Measurements from ENCODE around the gene CABP4. TPM values are rescaled to one million over a fixed set of nuclear protein-coding genes. Genes with fewer than 3 reads are reported as not detected.

The CABP4 gene
- total RNA-seq, 6 donors from 2014 or later, result 1.5 to 4.7 (median 2.3) TPM

DNA sequence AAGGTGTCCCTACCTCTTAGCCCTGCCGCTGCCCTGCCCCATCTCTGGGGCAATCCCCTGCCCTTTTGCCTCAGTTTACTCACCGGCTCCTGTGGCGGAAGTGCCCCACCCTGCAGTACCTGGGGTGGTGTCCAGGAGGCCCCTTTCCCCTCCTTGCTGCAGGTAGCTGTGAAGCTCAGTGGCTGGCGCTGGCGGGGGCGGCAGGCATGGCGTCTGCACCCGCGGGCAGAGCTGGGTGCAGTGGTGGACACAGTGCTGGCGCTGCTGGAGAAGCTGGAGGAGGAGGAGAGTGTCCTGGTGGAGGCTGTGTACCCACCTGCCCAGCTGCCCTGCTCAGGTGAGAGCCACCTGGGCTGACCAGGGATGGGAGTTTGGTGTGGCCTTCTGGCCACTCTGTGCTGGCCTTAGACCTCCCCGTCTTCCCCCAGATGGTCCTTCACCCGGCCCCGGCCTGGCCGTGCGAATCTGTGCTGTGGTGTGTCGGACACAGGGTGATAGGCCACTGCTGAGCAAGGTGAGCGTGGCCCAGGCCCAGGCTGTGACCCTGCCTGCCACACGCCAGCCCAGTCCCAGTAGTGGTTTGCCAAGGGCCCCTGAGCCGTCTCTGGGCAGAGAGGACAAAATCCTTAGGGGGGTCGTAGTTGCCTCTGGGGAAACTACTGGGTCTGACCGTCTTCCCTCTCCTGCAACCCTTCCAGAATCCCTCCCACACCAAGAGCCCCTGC lies 35.7 kb upstream of the CABP4 start:
- ATAC-seq (ENCODE audit: low FRiP score in 2 of 2) (no peak), DNase-seq (peak in 1 of 2 donors; percentile 81)
- 96 to 98% methylated on average over 16 to 18 of the region's 21 CpGs for WGBS, 2 donors
- no peak for TF ChIP-seq POLR2AphosphoS5 (IDR thresholded peaks at IDR 0.05)
- TF ChIP-seq, protein P1, sequence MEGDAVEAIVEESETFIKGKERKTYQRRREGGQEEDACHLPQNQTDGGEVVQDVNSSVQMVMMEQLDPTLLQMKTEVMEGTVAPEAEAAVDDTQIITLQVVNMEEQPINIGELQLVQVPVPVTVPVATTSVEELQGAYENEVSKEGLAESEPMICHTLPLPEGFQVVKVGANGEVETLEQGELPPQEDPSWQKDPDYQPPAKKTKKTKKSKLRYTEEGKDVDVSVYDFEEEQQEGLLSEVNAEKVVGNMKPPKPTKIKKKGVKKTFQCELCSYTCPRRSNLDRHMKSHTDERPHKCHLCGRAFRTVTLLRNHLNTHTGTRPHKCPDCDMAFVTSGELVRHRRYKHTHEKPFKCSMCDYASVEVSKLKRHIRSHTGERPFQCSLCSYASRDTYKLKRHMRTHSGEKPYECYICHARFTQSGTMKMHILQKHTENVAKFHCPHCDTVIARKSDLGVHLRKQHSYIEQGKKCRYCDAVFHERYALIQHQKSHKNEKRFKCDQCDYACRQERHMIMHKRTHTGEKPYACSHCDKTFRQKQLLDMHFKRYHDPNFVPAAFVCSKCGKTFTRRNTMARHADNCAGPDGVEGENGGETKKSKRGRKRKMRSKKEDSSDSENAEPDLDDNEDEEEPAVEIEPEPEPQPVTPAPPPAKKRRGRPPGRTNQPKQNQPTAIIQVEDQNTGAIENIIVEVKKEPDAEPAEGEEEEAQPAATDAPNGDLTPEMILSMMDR (IDR thresholded peaks at IDR 0.05), result no peak
- TF ChIP-seq POLR2A (IDR thresholded peaks at IDR 0.05), result no peak
- no peak for TF ChIP-seq EP300 (IDR thresholded peaks at IDR 0.05)
- Histone ChIP-seq H3K4me3 (no peak overlapping the region), H3K9me3 (no peaks in the 10 kb centered on the region), H3K36me3 (no peaks in the 10 kb centered on the region), H3K4me1 (peaks cover 47 to 63% (median 50%) of the 10 kb centered on the region in 4 donors), H3K27me3 (peaks cover 0 to 3% (median 0%) of the 10 kb centered on the region in 4 donors), H3K27ac (peak overlapping the region; percentile 83 to 90 (median 88))

DNA sequence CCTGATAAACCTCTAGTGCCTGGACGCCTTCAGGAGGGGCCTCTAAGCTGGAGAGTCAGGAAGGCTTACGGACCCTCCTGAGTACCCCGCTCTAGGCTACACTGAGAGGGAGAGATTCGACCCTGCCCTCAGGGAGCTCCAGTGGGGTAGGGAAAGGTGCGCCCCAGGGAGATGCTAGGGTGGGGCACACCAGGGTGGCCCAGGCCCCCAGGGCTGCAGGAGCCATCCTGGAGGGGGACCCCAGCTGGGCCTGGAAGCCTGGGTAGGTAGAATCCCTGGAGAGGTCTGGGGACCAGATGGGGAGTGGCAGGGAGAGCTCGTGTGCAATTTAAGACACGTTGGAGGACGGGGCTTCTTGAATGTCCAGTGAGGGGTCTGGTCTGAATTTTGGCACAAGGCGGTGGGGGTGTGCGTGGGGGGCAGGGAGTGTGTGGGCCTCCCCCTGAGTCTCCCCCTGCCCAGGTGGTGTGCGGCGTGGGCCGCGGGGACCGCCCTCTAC lies 35.0 kb upstream of the CABP4 start:
- ATAC-seq (ENCODE audit: low FRiP score in 2 of 2) (no peak), DNase-seq (no peak)
- Histone ChIP-seq H3K4me3 (peak overlapping the region; percentile 18 to 82 (median 65)), H3K27me3 (peaks cover 0 to under 1% (median 0%) of the 10 kb centered on the region in 4 donors), H3K4me1 (peaks cover 43 to 57% (median 45%) of the 10 kb centered on the region in 4 donors), H3K36me3 (no peaks in the 10 kb centered on the region), H3K9me3 (no peaks in the 10 kb centered on the region), H3K27ac (peak overlapping the region; percentile 83 to 90 (median 88))
- WGBS, 2 donors, result 39 to 40% methylated on average over 7 to 15 of the region's 15 CpGs
- no peak for TF ChIP-seq POLR2A (IDR thresholded peaks at IDR 0.05)
- TF ChIP-seq POLR2AphosphoS5 (IDR thresholded peaks at IDR 0.05), result no peak
- TF ChIP-seq EP300 (IDR thresholded peaks at IDR 0.05), result no peak
- TF ChIP-seq, protein P1 (IDR thresholded peaks at IDR 0.05), result no peak

GRCh38 chr11:67420646-67421429 lies 34.3 kb upstream of the CABP4 start:
- WGBS, 2 donors, result 2 to 3% methylated on average over 20 to 30 of the region's 97 CpGs

DNA sequence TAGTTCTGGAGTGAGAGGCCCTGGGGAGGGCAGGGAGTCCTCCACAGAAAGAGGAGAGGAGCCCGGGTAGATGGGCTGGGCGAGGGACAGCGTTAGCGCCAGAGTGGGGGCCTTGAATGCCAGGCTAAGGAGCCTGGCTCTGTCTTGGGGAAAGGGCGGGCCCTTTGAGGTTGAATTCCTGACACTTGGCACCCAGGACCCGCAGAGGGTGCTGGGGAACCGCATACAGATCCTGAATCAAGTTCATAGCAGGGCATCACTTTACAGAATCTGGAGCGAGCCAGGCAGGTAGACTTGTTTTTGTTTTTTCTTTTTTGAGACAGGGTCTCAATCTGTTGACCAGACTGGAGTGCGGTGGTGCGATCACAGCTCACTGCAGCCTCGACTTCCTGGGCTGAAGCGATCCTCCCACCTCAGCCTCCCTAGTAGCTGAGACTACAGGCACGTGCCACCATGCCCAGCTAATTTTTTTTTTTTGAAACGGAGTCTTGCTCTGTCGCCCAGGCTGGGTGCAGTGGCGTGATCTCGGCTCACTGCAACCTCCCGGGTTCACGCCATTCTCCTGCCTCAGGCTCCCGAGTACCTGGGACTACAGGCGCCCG lies 33.6 kb upstream of the CABP4 start:
- peaks cover 31 to 44% (median 32%) of the 10 kb centered on the region in 4 donors for H3K4me1 ChIP-seq
- ATAC-seq (ENCODE audit: low FRiP score in 2 of 2) (peak in 1 of 2 donors; percentile 41), DNase-seq (no peak)
- H3K27me3 ChIP-seq, result no peaks in the 10 kb centered on the region
- no peaks in the 10 kb centered on the region for H3K36me3 ChIP-seq
- H3K4me3 ChIP-seq, result peak overlapping the region in 3 of 4 donors; percentile 52 to 82 (median 78)
- peak overlapping the region; percentile 83 to 90 (median 88) for H3K27ac ChIP-seq
- WGBS, 2 donors, result 74 to 85% methylated on average over 16 to 19 of the region's 22 CpGs
- TF ChIP-seq POLR2AphosphoS5 (IDR thresholded peaks at IDR 0.05) (no peak), EP300 (IDR thresholded peaks at IDR 0.05) (no peak), POLR2A (IDR thresholded peaks at IDR 0.05) (no peak)
- TF ChIP-seq, protein P1 (IDR thresholded peaks at IDR 0.05), result no peak
- H3K9me3 ChIP-seq, result no peaks in the 10 kb centered on the region

More at GRCh38 chr11:67420646-67421429, 34.3 kb upstream of the CABP4 start:
- ATAC-seq (ENCODE audit: low FRiP score in 2 of 2), result peak; percentile 95 to 98
- peak; percentile 48 to 79 for TF ChIP-seq POLR2AphosphoS5 (IDR thresholded peaks at IDR 0.05)
- TF ChIP-seq, protein P1 (IDR thresholded peaks at IDR 0.05), result peak in 5 of 6 experiments; percentile 12 to 62 (median 30)
- TF ChIP-seq EP300 (IDR thresholded peaks at IDR 0.05), result no peak
- TF ChIP-seq POLR2A (IDR thresholded peaks at IDR 0.05), result peak in 2 of 4 donors; percentile 55 to 73
- peak overlapping the region; percentile 83 to 90 (median 88) for H3K27ac ChIP-seq
- peak overlapping the region; percentile 18 to 82 (median 65) for H3K4me3 ChIP-seq
- no peaks in the 10 kb centered on the region for H3K36me3 ChIP-seq
- DNase-seq, result peak; percentile 99 to 100
- no peaks in the 10 kb centered on the region for H3K27me3 ChIP-seq
- peaks cover 38 to 51% (median 39%) of the 10 kb centered on the region in 4 donors for H3K4me1 ChIP-seq
- no peaks in the 10 kb centered on the region for H3K9me3 ChIP-seq
